DMS 273 (cell line): ENCODE data around the gene DESI1.
"Not testable (repeated sequence)": the region's sequence is repeated elsewhere in the genome, so short reads cannot be mapped to it uniquely, and the experiment has no call there.

Experiments
- DNase-seq: peaks from one replicate; lab custom pipeline; 2025; ENCODE audit not compliant: unreplicated experiment; lab: John Stamatoyannopoulos, UW

DESI1 gene

GRCh38 chr22:41562461-41562860, 58.4 kb downstream of the DESI1 start:
- no peak for DNase-seq

GRCh38 chr22:41561788-41562187, 59.1 kb downstream of the DESI1 start:
- no peak for DNase-seq

GRCh38 chr22:41561335-41561734, 59.5 kb downstream of the DESI1 start:
- no peak for DNase-seq

- DNase-seq: no peak
Measured at GRCh38 chr22:41560095-41560471, 60.8 kb downstream of the DESI1 start.

GRCh38 chr22:41558241-41558630, 62.6 kb downstream of the DESI1 start:
- not testable (repeated sequence) for DNase-seq

GRCh38 chr22:41557401-41558240, 63.2 kb downstream of the DESI1 start:
- peak; percentile 82 for DNase-seq

GRCh38 chr22:41556561-41556960, 64.3 kb downstream of the DESI1 start:
- DNase-seq: no peak

- peak; percentile 62 for DNase-seq
Measured at GRCh38 chr22:41555325-41555982, 65.4 kb downstream of the DESI1 start.

- no peak for DNase-seq
Measured at GRCh38 chr22:41551877-41552582, 68.8 kb downstream of the DESI1 start.

- no peak for DNase-seq
Measured at GRCh38 chr22:41550952-41551491, 69.8 kb downstream of the DESI1 start.

- DNase-seq: no peak
Measured at GRCh38 chr22:41548830-41549211, 72.0 kb downstream of the DESI1 start.
